ENCODE data around the gene XRCC5. TPM values are rescaled to one million over a fixed set of nuclear protein-coding genes. Genes with fewer than 3 reads are reported as not detected.

Gene XRCC5
- total RNA-seq, 2 experiments from 2014 or later, result 510 to 515 TPM

DNA sequence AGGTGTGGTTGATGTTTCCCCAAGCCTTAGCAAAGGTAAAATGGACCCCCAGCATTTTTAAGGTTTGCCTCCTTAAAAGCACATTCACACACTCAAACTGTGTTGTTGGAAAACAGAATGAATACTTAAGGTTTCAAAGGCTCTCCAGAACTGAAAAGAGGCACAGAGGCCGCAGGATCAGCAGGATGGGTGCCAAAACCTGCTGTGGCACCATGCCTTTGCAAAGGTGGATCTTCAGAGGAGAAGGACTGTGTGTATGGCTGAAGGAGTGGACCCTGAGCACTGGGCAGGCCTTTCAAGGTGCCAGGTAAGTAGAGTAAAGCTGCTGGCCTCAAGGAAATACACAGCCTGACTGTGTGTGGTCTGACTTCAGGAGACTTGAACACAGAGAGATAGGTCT, 127.3 kb downstream of the XRCC5 start:
- H3K27me3 Mint-ChIP-seq, result no peaks in the 10 kb centered on the region
- peaks cover 17% of the 10 kb centered on the region for H3K9me3 Mint-ChIP-seq
- POLR2A ChIA-PET, result no interaction called here
- peaks cover 11% of the 10 kb centered on the region for H3K36me3 Mint-ChIP-seq
- no peak overlapping the region for H3K4me3 Mint-ChIP-seq
- intact Hi-C loops (cut with micrococcal nuclease), result no loop called here
- no peak for DNase-seq
- CTCF ChIA-PET, result no interaction called here
- H3K27ac Mint-ChIP-seq, result no peak overlapping the region
- no peaks in the 10 kb centered on the region for H3K4me1 Mint-ChIP-seq (ENCODE audit: low read depth)

DNA sequence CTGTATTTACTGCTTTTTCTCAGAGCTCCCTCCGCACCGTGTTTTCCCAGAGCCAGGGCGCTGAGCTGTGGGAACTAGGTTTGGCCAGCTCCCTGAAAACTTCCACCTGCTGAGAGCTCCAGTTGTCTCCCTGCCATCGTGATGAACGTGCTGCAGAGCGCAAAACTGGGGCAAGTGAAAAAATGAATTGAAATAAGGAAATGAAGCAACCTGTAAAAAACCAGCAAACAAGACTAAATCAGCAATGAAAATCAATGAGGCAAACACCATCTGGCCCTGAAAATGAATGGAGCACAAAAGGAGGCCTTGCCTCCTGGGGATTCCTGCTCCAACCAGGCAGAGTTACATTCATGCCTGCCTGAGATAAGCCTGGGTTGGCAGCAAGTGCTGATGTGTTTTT, 133.2 kb downstream of the XRCC5 start:
- H3K27me3 Mint-ChIP-seq, result no peaks in the 10 kb centered on the region
- no peak for DNase-seq
- H3K27ac Mint-ChIP-seq, result no peak overlapping the region
- intact Hi-C loops (cut with micrococcal nuclease), result no loop called here
- no peak overlapping the region for H3K4me3 Mint-ChIP-seq
- no peaks in the 10 kb centered on the region for H3K36me3 Mint-ChIP-seq
- CTCF ChIA-PET, result no interaction called here
- H3K4me1 Mint-ChIP-seq (ENCODE audit: low read depth), result peaks cover 2% of the 10 kb centered on the region
- no peaks in the 10 kb centered on the region for H3K9me3 Mint-ChIP-seq
- POLR2A ChIA-PET, result interaction anchor here (0.6 kb wide), 1 partner anchor 47 kb away, joined by 3 read pairs; no protein-coding TSS in a partner anchor

GRCh38 chr2:216243026-216243425, 133.9 kb downstream of the XRCC5 start:
- H3K27ac Mint-ChIP-seq, result no peak overlapping the region
- ChIA-PET CTCF (no interaction called here), POLR2A (no interaction called here)
- H3K4me1 Mint-ChIP-seq (ENCODE audit: low read depth), result peaks cover 2% of the 10 kb centered on the region
- intact Hi-C loops (cut with micrococcal nuclease), result no loop called here
- DNase-seq, result no peak
- H3K27me3 Mint-ChIP-seq, result no peaks in the 10 kb centered on the region
- no peaks in the 10 kb centered on the region for H3K9me3 Mint-ChIP-seq
- H3K4me3 Mint-ChIP-seq, result no peak overlapping the region
- no peaks in the 10 kb centered on the region for H3K36me3 Mint-ChIP-seq

GRCh38 chr2:216245391-216245975, 136.3 kb downstream of the XRCC5 start:
- Mint-ChIP-seq H3K9me3 (peaks cover 3% of the 10 kb centered on the region), H3K27me3 (no peaks in the 10 kb centered on the region), H3K36me3 (no peaks in the 10 kb centered on the region), H3K27ac (no peak overlapping the region), H3K4me3 (no peak overlapping the region), H3K4me1 (ENCODE audit: low read depth) (peaks cover 2% of the 10 kb centered on the region)
- POLR2A ChIA-PET, result no interaction called here
- CTCF ChIA-PET, result no interaction called here
- DNase-seq, result no peak
- intact Hi-C loops (cut with micrococcal nuclease), result no loop called here

DNA sequence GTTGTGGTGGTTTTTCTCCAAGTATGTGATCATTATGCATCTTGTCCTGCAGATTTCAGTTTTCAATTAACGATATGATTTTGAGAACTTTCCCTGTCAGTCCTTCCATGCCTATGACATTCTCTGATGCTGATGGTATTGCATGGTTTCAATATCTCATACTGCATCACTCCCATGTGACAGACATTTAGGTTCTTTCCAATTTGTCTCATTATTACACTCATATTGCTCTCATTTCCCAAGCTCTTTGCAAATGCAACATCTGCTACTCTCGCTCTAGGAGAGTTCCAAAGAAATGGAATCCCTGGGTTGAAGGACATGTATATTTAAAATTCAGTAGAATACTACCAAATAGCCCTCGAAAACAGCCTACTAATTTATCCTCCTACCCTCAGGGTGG, 137.6 kb downstream of the XRCC5 start:
- Mint-ChIP-seq H3K36me3 (no peaks in the 10 kb centered on the region), H3K4me3 (no peak overlapping the region), H3K4me1 (ENCODE audit: low read depth) (peaks cover 2% of the 10 kb centered on the region), H3K27me3 (no peaks in the 10 kb centered on the region), H3K9me3 (peaks cover 3% of the 10 kb centered on the region), H3K27ac (no peak overlapping the region)
- intact Hi-C loops (cut with micrococcal nuclease), result no loop called here
- CTCF ChIA-PET, result no interaction called here
- POLR2A ChIA-PET, result no interaction called here
- no peak for DNase-seq

Other genes with a start within 250 kb of the XRCC5 start
- gene MREG, start 95.8 kb upstream of the XRCC5 start, total RNA-seq, result 10 to 100 TPM; 10.2 to 10.4 TPM
- gene PECR, start 27.5 kb upstream of the XRCC5 start, total RNA-seq, result 10 to 100 TPM; 23.3 to 27.6 TPM
- 1 to 10 TPM; 2.0 to 2.7 TPM for gene TMEM169, start 27.4 kb upstream of the XRCC5 start, total RNA-seq